DND-41 (cell line): Measurements from ENCODE around the gene DCAF12L2.

Experiments used
- EZH2 ChIP-seq: IDR thresholded peaks from 3 replicates; pipeline ENCODE4 v1.6.1; 2012; ENCODE audit warnings: borderline replicate concordance, low read depth, mild to moderate bottlenecking, moderate library complexity, low read length, inconsistent platforms; ENCODE audit not compliant: severe bottlenecking
- TF ChIP-seq, protein P1 (sequence below): IDR thresholded peaks from 2 replicates; pipeline ENCODE4 v1.5.1; 2012; ENCODE audit warnings: borderline replicate concordance, low read length, moderate library complexity, mild to moderate bottlenecking; ENCODE audit not compliant: poor library complexity, severe bottlenecking; ENCODE audit errors: extremely low read depth

DNA sequence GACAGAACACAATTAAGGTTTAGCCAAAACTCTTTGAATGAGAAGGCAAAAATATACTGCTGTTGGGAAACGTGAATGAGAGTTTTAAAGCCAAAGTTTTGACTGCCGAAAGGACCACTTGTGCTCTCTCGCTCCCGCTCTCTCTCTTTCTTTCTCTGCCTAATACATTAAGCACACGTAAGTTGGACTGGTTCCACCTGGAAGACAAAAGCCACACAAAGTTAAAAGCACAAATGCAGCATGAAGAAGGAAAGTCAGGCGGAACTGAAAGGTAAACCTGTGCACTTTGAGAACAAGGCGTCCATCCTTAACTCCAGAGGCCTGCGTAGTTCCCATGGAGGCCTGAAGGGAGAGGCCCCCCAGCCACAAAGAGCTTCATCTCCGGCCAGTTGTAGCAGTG lies 1.9 kb downstream of the DCAF12L2 start:
- TF ChIP-seq EZH2, result no peak
- TF ChIP-seq, protein P1, sequence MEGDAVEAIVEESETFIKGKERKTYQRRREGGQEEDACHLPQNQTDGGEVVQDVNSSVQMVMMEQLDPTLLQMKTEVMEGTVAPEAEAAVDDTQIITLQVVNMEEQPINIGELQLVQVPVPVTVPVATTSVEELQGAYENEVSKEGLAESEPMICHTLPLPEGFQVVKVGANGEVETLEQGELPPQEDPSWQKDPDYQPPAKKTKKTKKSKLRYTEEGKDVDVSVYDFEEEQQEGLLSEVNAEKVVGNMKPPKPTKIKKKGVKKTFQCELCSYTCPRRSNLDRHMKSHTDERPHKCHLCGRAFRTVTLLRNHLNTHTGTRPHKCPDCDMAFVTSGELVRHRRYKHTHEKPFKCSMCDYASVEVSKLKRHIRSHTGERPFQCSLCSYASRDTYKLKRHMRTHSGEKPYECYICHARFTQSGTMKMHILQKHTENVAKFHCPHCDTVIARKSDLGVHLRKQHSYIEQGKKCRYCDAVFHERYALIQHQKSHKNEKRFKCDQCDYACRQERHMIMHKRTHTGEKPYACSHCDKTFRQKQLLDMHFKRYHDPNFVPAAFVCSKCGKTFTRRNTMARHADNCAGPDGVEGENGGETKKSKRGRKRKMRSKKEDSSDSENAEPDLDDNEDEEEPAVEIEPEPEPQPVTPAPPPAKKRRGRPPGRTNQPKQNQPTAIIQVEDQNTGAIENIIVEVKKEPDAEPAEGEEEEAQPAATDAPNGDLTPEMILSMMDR, result no peak
